Adrenal gland (tissue), 5 donors: Measurements from ENCODE around the gene C15orf40.

Experiments used
- POLR2A ChIP-seq, 2 donors: fragments of 450-650 bp; IDR thresholded peaks; one replicate each; pipeline ENCODE4 v1.6.1; 2017; ENCODE audit warnings: antibody characterized with exemption in 2 of 2, mild to moderate bottlenecking in 2 of 2, moderate library complexity in 1 of 2
- TF ChIP-seq, protein P1 (sequence below), 6 experiments: fragments of 450-650 bp in 4 of 6; fragments of 200-600 bp in 2 of 6; sonication (generic) in 1 of 6; IDR thresholded peaks; 1 replicate in 5 of 6; 2 replicates in 1 of 6; pipeline versions ENCODE4 v1.5.1 to v1.8.0; 2016 to 2021; ENCODE audit warnings: antibody characterized with exemption in 6 of 6, mild to moderate bottlenecking in 2 of 6, moderate library complexity in 1 of 6
- donor health status: DM: no; HTN: no; CAD: no.

DNA sequence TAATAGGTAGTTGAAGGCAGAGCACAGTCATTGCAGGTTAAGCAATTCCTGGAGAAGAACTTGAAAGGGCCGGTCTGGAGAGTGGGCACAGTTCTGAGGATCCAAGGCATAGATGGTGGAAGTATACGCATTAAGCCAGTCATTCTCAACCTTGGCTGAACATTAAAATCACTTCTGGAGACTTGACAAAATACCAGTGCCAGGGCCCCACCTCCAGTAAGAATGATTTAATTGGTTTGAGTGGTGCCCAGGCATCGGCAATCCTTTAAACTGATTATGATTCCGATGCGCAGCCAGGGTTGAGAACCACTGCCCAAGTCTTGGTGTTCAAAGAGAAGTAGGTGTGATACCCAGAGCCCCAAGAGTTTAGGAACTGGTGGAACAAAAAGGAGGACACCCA, 52.0 kb downstream of the C15orf40 start:
- TF ChIP-seq POLR2A (IDR thresholded peaks at IDR 0.05) = no peak
- TF ChIP-seq, protein P1, sequence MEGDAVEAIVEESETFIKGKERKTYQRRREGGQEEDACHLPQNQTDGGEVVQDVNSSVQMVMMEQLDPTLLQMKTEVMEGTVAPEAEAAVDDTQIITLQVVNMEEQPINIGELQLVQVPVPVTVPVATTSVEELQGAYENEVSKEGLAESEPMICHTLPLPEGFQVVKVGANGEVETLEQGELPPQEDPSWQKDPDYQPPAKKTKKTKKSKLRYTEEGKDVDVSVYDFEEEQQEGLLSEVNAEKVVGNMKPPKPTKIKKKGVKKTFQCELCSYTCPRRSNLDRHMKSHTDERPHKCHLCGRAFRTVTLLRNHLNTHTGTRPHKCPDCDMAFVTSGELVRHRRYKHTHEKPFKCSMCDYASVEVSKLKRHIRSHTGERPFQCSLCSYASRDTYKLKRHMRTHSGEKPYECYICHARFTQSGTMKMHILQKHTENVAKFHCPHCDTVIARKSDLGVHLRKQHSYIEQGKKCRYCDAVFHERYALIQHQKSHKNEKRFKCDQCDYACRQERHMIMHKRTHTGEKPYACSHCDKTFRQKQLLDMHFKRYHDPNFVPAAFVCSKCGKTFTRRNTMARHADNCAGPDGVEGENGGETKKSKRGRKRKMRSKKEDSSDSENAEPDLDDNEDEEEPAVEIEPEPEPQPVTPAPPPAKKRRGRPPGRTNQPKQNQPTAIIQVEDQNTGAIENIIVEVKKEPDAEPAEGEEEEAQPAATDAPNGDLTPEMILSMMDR (IDR thresholded peaks at IDR 0.05) = no peak
